ENCODE data around the gene DMC1.

DMC1 gene

GRCh38 chr22:38567531-38568285 lies 2.3 kb downstream of the DMC1 start:
- no peak for DNase-seq (ENCODE audit: low spot score)

- no peak for DNase-seq (ENCODE audit: low spot score)
Observed at GRCh38 chr22:38566726-38567504, 3.1 kb downstream of the DMC1 start.

- no peak for DNase-seq (ENCODE audit: low spot score)
Observed at GRCh38 chr22:38565441-38565840, 4.5 kb downstream of the DMC1 start.

- DNase-seq (ENCODE audit: low spot score): no peak
Observed at GRCh38 chr22:38564669-38565068, 5.3 kb downstream of the DMC1 start.

- no peak for DNase-seq (ENCODE audit: low spot score)
Observed at GRCh38 chr22:38554281-38554680, 15.7 kb downstream of the DMC1 start.

GRCh38 chr22:38549101-38549894 lies 20.7 kb downstream of the DMC1 start:
- no peak for DNase-seq (ENCODE audit: low spot score)

GRCh38 chr22:38540701-38541100 lies 29.3 kb downstream of the DMC1 start:
- DNase-seq (ENCODE audit: low spot score): no peak

- DNase-seq (ENCODE audit: low spot score): no peak
Observed at GRCh38 chr22:38531251-38531938, 38.6 kb downstream of the DMC1 start.

GRCh38 chr22:38524429-38524828 lies 45.6 kb downstream of the DMC1 start:
- DNase-seq (ENCODE audit: low spot score): no peak

GRCh38 chr22:38523479-38523878 lies 46.5 kb downstream of the DMC1 start:
- DNase-seq (ENCODE audit: low spot score): no peak

- no peak for DNase-seq (ENCODE audit: low spot score)
Observed at GRCh38 chr22:38523029-38523428, 47.0 kb downstream of the DMC1 start.

GRCh38 chr22:38519453-38520250 lies 50.3 kb downstream of the DMC1 start:
- DNase-seq (ENCODE audit: low spot score): no peak

- DNase-seq (ENCODE audit: low spot score): no peak
Observed at GRCh38 chr22:38518620-38519019, 51.4 kb downstream of the DMC1 start.

- no peak for DNase-seq (ENCODE audit: low spot score)
Observed at GRCh38 chr22:38513063-38513462, 56.9 kb downstream of the DMC1 start.

- DNase-seq (ENCODE audit: low spot score): no peak
Observed at GRCh38 chr22:38510416-38510970, 59.5 kb downstream of the DMC1 start.

- peak; percentile 87 for DNase-seq (ENCODE audit: low spot score)
Observed at GRCh38 chr22:38506118-38506962, 63.6 kb downstream of the DMC1 start, which contains the start of gene DDX17. Gene DDX17, minus strand, starts transcription at chr22:38506311.

- DNase-seq (ENCODE audit: low spot score): no peak
Observed at GRCh38 chr22:38505541-38506117, 64.4 kb downstream of the DMC1 start.

- DNase-seq (ENCODE audit: low spot score): peak; percentile 33
Observed at GRCh38 chr22:38504731-38505540, 65.0 kb downstream of the DMC1 start.

- DNase-seq (ENCODE audit: low spot score): no peak
Observed at GRCh38 chr22:38503021-38503420, 67.0 kb downstream of the DMC1 start.
